CD1c-positive myeloid dendritic cell (primary cell): ENCODE measurements around the gene MED12L.
"Not testable (repeated sequence)": the region's sequence is repeated elsewhere in the genome, so short reads cannot be mapped to it uniquely, and the experiment has no call there.

Experiments
- DNase-seq: peaks from one replicate; pipeline ENCODE4 v3.0.0-alpha.2; 2016; ENCODE audit errors: extremely low spot score

Gene MED12L

GRCh38 chr3:151085227-151085888 is at the start of gene MED12L:
Gene MED12L, plus strand, starts transcription at chr3:151085664. Its CDS starts 1,263 bp downstream, at chr3:151086927.
- DNase-seq = peak; percentile 81

- DNase-seq = peak; percentile 4
Observed at GRCh38 chr3:151037746-151038477, 47.6 kb upstream of the MED12L start.

- no peak for DNase-seq
Observed at GRCh38 chr3:151044706-151045105, 40.8 kb upstream of the MED12L start.

GRCh38 chr3:151047636-151048035 is 37.8 kb upstream of the MED12L start:
- no peak for DNase-seq

- no peak for DNase-seq
Observed at GRCh38 chr3:151051533-151051932, 33.9 kb upstream of the MED12L start.

GRCh38 chr3:151052346-151052745 is 33.1 kb upstream of the MED12L start:
- no peak for DNase-seq

GRCh38 chr3:151052756-151053155 is 32.7 kb upstream of the MED12L start:
- DNase-seq = no peak

- DNase-seq = no peak
Observed at GRCh38 chr3:151058740-151059139, 26.7 kb upstream of the MED12L start.

GRCh38 chr3:151062611-151063010 is 22.9 kb upstream of the MED12L start:
- no peak for DNase-seq

- DNase-seq = no peak
Observed at GRCh38 chr3:151067158-151067557, 18.3 kb upstream of the MED12L start.

GRCh38 chr3:151072842-151073241 is 12.6 kb upstream of the MED12L start:
- not testable (repeated sequence) for DNase-seq

GRCh38 chr3:151074256-151074655 is 11.2 kb upstream of the MED12L start:
- no peak for DNase-seq

GRCh38 chr3:151075869-151076562 is 9.4 kb upstream of the MED12L start:
- no peak for DNase-seq

- DNase-seq = no peak
Observed at GRCh38 chr3:151076626-151077025, 8.8 kb upstream of the MED12L start.

GRCh38 chr3:151081082-151081481 is 4.4 kb upstream of the MED12L start:
- DNase-seq = not testable (repeated sequence)

- DNase-seq = no peak
Observed at GRCh38 chr3:151082880-151083838, 2.3 kb upstream of the MED12L start.

- no peak for DNase-seq
Observed at GRCh38 chr3:151084893-151085226, 604 bp upstream of the MED12L start.

- no peak for DNase-seq
Observed at GRCh38 chr3:151085889-151086483, 522 bp downstream of the MED12L start.

GRCh38 chr3:151086484-151087456 is 1.3 kb downstream of the MED12L start:
- peak; percentile 70 for DNase-seq

GRCh38 chr3:151087648-151088047 is 2.2 kb downstream of the MED12L start:
- no peak for DNase-seq
